ENCODE results near the gene FAM83E.
"Not testable (repeated sequence)": the region's sequence is repeated elsewhere in the genome, so short reads cannot be mapped to it uniquely, and the experiment has no call there.

Gene FAM83E

DNA sequence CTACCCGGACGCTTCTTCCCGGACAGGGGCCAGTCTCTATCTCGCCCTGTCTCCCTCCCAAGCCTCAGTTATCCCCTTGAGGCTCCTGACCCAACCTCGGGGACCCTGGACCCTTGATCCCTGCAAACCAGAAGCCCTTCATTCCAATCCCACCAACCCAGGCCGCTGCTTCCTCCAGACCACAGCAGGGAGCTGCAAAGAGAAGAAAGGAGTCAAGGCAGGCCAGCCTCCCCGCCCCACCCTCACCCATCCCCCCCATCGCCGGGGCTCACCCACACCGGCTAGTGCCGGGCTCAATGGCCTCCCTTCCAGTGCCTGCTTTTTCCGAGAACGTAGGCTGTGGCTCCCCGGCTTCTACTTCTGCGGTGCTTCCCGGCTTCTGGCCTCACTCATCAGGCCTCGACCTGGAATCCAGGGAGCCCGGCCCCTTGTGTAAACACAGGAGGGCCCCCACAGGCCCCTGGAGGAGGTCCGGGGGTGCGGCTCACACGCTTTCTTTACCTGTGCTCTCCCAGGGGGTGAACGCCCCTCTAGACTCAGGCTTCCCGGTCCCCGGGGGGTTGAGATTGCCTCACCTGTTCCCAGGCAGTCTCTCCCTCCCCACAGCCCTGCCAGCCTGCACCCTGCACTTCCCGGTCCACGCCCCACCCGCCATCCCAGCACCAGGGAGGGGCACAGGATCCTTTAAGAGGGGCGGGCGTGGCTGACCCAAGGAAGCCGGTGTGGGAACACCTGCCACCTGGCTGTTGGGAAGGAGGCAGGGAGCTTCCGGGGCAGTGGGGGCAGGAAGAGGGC is at the start of gene FAM83E:
Gene FAM83E (minus strand): TSS at position 641 of the 795 bp plus-strand sequence. CDS start 1,704 bp downstream, outside the sequence.
- no peak for DNase-seq (ENCODE audit: low read depth in 4 of 4, low spot score in 1 of 4)

DNA sequence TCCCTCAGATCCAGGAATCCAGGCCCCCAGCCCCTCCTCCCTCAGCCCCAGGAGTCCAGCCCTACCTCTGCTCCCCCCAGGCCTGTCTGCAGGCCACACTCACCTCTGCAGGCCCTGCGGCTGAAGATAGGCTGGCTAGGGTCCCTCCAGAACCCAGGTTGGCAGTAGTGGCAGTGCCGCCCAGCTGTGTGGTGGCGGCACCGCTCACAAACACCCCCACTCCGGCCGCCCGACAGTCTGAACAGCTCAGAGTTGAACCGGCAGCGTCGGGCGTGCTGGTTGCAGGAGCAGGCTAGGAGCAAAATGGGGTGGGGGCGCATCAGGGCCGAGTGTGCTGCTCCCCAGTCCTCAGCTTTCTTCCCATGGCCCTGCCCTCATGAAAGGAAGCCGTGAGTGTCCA is 49.6 kb upstream of the FAM83E start:
- DNase-seq (ENCODE audit: low read depth in 4 of 4, low spot score in 1 of 4), result no peak

DNA sequence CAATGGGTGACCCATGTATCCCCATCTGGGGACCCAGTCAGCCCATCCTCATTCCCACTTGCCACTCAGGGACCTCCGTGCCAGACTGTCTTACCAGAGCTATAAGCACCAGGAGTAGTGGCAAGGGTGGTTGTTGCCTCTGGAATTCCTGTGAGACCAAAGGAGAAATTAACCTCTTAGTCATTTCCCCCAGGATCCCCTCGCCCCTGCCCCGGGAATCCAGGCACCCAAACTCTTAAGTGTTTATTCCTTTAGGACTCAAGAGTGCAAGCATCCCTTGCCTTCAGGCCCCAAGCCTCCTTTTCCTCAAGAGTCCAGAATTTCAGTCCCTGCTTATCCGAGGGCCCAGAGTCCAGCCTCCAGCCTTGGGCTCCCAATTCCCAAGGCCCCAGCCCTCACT is 48.8 kb upstream of the FAM83E start:
- DNase-seq (ENCODE audit: low read depth in 4 of 4, low spot score in 1 of 4), result no peak

DNA sequence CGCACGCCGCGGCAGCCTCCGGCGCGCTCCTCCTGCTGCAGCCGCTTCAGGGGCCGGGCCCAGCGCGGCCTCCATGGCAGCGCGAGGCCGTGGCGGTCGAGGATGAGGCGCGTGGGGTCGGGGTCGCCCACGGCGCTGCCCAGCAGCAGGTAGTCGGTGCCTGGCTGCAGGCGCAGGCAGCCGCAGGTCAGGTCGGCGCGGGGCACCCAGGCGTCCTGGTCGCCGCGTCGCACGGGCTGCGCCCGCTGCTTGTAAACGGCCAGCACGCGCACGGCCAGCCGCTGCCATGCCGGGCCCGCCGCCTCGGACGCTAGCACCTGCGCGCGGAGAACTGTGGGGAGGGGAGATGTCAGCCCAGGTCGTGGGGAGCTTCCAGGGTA is 46.8 kb upstream of the FAM83E start:
- DNase-seq (ENCODE audit: low read depth in 4 of 4, low spot score in 1 of 4), result no peak

DNA sequence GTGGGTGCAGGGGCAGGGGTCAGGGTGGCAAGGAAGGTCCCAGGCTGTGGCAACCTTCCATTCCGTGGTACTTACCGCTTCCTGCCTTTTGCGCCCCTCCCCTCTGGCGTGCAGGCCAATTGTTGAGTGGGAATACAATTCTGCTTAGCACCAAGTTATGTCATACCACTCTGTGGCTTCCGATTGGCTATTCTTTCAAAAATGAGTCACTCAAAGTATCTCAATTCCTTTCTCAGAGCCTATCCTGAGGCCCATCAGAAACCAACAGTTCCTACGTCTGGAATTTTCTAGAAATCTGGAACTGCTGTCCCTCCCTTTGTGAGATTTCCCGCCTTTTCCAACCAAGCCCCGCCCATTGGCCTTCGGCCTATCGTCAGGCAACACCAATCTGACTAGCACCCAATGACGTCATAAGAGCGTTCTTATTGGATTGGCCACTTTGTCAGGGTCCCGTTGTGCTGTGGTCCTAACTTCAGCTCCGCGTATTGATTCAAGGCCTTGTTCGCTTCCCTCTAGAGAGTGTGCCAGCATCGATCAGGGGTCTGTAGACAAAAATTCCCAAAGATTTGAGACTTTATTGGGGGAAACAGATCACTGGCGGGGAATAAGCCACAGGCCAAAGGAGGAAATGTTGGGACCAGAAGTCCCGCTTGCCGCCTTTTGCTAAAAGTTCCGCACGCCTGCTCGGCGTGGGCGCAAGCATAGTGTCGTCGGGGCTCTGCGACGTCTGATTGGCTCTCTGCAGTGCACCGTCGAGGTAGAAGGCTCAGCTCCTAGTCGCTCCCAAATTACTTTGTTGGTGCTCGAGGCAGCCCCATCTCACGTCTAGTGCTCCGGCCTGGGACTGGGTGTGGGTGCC is 46.2 kb upstream of the FAM83E start:
- DNase-seq (ENCODE audit: low read depth in 4 of 4, low spot score in 1 of 4), result peak; percentile 52 to 76 (median 73)

DNA sequence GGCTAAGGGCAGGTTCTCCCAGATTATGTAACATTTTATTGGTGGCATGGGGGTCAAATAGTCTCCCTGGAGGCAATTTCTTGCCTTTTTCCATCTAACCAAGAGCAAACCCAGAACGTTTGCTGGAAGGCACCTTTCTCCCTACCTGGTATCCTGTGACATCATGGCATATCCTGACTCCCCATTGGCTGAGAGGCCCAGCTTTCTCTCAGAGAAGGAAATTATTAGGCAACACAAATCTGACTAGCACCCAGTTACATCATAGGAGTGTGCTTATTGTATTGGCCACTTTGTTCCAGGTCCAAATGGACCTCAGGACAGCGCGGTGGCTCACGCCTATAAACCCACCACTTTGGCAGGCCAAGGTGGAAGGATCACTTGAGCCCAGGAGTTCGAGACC is 44.9 kb upstream of the FAM83E start:
- no peak for DNase-seq (ENCODE audit: low read depth in 4 of 4, low spot score in 1 of 4)

DNA sequence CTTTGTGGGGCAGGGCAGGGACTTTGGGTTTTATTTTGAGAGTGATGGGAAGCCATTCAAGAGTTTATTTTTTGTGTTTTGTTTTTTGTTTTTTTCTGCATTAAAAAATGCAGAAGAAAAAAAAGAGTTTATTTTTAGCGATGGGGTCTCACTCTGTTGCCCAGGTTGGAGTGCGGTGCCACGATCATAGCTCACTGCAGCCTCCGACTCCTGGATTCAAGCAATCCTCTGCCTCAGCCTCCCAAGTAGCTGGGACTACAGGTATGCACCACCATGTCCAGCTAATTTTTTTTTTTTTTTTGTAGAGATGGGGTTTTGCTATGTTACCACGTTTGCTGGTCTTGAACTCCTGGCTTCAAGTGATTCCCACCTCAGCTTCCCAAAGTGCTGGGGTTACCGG is 43.6 kb upstream of the FAM83E start:
- no peak for DNase-seq (ENCODE audit: low read depth in 4 of 4, low spot score in 1 of 4)

DNA sequence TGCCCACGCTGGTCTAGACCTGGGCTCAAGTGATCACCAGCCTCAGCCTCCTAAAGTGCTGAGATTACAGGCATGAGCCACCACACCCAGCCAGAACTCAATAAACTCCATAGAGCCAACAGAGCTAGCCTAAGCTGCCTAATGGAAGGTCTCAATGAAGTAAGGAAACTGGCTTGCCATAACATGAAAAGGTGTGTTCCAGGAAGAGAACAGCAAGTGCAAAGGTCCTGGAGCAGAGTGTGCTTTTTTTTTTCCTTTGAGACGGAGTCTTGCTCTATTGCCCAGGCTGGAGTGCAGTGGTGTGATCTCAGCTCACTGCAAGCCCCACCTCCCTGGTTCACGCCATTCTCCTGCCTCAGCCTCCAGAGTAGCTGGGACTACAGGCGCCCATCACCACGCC is 43.0 kb upstream of the FAM83E start:
- DNase-seq (ENCODE audit: low read depth in 4 of 4, low spot score in 1 of 4), result not testable (repeated sequence)

DNA sequence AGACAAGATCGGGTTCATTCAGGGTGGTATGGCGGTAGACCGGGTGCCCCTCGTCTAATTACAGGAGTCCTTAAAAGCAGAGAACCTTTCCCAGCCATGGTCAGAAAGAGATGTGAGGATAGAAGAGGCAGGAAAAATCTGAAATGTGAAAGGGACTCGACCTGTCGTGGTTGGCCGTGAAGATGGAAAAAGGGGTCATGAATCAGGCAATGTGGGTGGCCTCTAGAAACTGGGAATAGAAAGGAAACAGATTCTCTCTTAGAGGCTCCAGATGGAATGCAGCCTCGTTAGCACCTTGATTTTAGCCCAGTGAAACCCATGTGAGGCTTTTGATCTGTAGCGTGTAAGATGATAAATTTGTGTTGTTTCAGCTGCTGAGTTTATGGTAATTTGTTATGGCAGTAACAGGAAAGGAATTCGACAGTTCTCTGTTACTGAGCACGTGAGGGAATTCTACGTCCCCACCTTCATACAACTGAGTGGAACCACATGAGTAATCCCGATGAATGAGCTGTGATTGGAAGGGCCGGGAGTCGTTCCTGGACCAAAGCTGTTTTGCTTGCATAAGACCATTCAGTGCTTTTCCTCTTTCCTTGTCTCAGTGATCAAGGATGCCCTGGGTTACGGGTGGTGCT is 42.1 kb upstream of the FAM83E start:
- DNase-seq (ENCODE audit: low read depth in 4 of 4, low spot score in 1 of 4), result no peak

DNA sequence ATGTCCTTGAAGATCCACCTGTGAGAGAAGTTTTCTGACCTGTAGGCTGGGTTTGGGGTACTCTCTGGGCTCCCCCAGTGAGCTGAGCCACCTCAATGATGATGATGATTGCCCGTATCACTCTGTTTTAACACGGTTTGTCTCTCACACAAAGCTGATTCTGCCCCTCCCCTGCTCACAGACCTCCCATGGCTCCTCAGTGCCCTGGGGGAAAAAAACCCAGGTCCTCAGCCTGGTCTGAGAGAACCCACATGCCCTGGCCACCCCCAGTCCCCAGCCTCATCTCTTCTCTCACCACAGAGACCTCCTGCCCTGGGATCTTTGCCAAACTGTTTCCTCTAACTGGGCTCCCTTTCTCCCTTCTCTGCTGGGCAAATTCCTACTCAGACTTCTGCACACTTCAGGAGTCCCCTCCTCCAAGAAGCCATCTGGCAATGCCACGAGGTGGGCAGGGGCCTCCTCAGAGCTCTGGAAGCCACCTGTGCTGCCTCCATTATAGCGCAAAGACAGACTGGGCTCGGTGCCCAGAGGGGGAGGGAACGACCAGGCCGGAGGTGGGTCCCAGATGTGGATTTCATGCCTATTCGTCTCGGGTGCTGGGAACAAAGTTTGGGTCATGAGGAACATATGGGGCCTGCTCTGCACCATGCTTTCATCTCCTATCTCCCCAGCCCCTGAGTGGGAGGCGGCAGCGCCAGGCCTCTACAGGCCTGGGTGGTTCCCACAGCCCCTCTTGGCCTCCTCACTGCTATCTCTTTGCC is 39.6 kb upstream of the FAM83E start:
- DNase-seq (ENCODE audit: low read depth in 4 of 4, low spot score in 1 of 4), result no peak

DNA sequence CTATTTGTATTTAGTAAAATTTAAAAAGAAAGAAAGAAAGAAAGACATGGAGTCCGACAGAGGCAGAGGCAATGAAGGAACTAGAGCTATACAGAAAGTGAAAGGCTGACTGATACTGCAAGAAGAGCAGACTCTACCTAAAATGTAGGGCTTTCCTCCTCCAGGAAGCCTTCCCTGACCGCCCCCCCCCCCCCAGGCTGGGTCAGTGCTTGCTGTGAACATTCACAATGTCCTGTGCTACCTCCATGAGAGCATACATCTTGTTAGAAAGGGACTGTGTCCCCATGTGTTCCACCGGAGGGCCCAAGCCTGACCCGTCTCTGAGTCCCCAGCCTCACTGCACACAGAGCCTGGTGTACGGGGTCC is 36.8 kb upstream of the FAM83E start:
- DNase-seq (ENCODE audit: low read depth in 4 of 4, low spot score in 1 of 4), result no peak

DNA sequence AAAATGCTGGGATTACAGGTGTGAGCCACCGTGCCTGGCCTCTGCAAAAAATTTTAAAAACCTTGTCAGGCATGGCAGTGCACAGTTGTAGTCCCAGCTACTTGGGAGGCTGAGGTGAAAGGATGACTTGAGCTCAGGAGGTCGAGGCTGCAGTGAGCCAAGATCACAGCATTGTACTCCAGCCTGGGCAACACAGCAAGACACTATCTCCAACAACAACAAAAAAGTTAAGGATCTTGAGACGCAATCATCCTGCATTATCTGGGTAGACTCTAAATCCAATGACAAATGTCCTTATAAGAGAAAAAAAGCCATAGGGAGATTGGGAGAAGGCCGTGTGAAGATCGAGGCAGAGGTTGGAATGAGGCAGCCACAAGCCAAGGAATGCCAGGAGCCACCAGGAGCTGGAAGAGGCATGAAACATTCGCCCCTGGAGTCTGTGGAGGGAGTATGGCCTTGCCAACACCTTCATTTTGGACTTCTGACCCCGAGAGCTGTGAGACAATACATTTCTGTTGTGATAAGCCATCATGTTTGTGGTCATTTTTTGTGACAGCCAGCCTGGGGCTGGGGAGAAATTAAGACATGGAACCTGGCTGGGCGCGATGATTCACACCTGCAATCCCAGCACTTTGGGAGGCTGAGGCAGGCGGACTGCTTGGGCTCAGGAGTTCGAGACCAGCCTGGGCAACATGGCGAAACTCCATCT is 36.3 kb upstream of the FAM83E start:
- no peak for DNase-seq (ENCODE audit: low read depth in 4 of 4, low spot score in 1 of 4)

DNA sequence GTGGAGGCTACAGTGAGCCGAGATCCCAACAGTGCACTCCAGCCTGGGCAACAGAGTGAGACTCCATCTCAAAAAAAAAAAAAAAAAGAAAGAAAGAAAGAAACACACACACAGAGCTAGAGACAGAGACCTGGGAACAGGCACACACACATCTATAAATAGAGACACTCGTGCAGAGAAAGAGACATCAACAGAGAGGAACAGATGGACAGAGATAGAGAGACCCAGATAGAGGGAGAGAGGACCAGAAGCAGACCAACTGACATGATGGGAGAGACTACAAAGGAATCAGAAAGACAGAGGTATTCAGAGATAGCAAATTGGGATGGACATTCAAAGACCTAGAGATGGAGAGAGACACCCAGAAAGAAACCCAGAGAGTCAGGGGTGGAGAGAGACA is 33.3 kb upstream of the FAM83E start:
- no peak for DNase-seq (ENCODE audit: low read depth in 4 of 4, low spot score in 1 of 4)

DNA sequence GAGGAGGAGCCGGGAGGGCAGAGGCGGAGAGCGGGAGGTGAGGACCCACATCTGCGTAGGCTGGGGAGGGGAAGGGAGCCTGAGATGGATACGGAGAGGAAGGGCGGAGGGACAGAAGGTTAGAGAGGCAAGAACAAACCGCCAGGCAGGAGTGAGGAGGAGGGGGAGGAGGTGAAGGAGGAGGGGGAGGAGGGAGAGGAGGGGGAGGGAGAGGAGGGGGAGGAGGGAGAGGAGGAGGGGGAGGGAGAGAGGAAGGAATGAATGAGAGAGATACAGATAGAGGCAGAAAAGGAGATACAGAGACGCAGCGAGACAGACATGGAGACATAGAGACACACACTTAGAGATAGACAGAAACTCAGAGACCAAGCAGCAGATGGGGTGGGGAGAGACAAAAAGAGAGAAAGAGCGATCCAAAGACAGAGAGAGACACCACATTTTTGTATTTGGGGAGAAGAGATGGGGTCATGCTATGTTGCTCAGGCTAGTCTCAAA is 31.9 kb upstream of the FAM83E start:
- no peak for DNase-seq (ENCODE audit: low read depth in 4 of 4, low spot score in 1 of 4)

DNA sequence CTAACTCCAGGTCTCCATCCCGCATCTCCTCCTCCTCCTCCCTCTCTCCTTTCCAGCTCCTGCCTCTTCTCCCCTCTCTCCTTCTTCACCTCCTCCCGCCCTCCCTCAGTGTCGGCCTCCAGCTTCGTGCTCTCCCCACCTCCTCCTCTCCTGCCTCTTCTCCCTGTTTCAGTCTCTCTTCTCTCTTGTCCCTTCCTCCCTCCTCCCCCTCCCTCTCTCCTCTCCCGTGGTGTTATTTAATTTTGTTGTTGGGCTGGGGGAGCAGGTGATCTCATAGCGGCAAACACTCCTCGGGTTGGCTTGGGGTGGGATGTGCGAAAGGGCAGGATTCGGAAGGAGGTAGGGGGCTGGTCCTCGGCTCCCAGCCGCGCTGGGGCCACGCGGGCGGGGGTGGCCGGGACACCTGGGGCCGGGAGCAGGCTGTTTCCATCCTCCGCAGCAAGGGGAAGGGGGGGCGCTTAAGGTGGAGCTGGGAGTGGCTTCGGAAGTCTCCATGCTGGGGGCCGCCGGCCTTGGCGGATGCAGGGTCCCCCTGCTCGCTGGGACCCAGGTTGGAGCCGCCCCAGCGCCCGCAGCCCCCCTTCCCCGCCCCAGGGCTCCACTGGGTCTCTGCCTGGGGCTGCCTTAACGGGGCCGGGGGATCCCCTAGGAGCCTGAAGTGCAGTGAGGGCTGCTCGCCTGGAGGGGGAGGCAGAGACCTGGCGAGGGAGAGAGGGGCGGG is 31.3 kb upstream of the FAM83E start, which contains the start of gene CA11:
Gene CA11 (minus strand): TSS at position 187 of the 721 bp plus-strand sequence. CDS start 555 bp downstream, outside the sequence.
- DNase-seq (ENCODE audit: low read depth in 4 of 4, low spot score in 1 of 4), result peak in 3 of 4 experiments; percentile 82 to 90 (median 82)

DNA sequence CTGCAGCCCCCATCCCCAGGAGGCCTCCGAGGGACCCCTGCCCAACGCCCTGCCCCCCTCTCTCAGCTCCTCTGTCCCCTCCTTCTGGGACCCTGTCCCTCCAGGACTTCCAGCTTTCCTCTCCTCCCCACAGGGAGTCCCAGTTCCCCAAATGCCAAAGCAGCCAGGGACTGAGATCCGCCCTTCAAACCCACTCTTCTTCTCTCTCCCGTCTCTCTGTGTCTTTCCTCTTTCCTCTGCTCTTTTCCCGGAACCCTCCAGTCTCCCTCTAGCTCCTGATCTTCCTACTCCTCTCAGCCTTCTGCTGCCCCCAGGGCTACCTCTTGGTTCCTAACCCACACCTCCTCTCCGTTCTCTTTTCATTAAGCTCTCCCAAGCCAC is 30.7 kb upstream of the FAM83E start:
- no peak for DNase-seq (ENCODE audit: low read depth in 4 of 4, low spot score in 1 of 4)

DNA sequence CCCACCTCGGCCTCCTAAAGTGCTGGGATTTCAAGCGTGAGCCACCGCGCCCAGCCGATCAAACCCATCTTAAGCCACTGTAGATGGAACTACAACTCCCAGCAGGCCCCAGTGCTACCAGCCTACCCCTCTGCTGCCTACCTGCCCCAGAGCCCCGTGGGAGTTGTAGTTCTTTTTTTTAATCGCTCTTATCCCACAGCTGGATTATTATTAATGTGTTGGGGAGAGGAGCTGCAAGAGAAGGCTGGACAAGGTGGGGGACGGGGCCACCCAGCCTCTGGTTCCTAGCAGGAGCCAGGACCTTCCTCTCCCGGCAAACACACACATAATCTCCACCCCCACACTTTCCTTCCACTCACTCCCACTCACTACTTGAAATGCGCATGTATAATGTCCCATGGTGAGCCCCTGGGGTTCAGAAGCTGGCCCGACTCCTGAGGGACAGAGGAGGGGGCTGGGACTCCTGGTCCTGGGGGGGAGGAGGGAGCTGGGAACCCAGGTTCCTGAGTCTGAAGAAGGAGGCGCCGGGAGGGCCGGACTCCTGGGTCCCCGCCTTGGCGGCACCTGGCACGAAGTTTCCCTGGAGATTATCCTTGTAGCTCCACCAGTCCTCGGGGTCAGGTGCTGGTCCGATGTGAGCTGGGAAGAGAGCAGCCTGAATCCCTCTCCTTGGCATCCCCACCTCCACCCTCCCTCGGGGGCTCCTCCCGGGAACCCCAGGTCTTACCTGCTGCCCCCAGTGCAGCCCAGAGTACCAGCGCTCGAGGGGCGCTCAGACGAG is 30.2 kb upstream of the FAM83E start:
- peak in 3 of 4 experiments; percentile 58 to 71 (median 62) for DNase-seq (ENCODE audit: low read depth in 4 of 4, low spot score in 1 of 4)

DNA sequence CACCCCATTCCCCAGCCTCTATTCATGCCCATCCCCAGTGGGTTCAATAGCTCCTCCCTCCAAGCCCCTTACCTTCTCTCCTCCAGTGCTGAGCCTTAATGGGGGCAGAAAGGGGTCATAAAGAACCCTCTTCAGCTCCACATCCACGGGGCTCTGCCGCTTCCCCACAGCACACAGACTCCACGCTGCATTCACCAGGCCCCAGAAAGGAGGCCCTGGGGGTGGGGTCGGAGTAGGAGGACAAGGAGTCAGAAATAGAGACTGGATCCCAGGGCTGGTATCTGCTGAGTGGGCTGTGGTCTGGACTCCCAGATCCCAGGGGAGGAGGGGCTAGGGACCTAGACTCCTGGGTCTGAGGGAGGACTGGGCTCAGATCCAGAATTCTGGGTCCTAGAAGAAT is 29.5 kb upstream of the FAM83E start:
- DNase-seq (ENCODE audit: low read depth in 4 of 4, low spot score in 1 of 4), result no peak

DNA sequence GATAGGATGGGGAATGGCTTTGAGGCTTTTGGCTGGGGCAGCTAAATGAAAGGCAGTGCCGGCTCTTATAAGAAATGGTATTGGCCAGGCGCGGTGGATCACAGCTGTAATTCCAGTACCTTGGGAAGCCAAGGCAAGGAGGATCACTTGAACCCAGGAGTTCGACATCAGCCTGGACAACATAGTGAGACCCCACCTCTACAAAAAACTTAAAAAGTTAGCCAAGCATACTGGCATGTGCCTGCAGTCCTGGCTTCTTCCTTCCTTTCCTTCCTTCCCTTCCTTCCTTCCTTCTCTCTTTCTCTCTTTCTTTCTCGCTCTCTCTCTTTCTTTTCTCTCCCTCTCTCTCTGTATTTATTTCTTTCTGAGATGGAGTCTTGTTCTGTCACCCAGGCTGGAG is 28.0 kb upstream of the FAM83E start:
- no peak for DNase-seq (ENCODE audit: low read depth in 4 of 4, low spot score in 1 of 4)

Measured in stimulated activated CD4-positive, alpha-beta T cell treated with anti-CD3 and anti-CD28 coated beads, Interleukin-1b, Interleukin-23, amount 100 ng/mL, for 24 hours (primary cell).